Activated naive CD8-positive, alpha-beta T cell treated with anti-CD3 and anti-CD28 coated beads, Interleukin-2, amount 50 U/mL, for 16 hours (primary cell): ENCODE data around the gene FYN.

Experiments used
- DNase-seq: peaks from one replicate; pipeline ENCODE4 v3.0.0-alpha.2; 2020; ENCODE audit warnings: low read depth, low spot score

FYN gene

DNA sequence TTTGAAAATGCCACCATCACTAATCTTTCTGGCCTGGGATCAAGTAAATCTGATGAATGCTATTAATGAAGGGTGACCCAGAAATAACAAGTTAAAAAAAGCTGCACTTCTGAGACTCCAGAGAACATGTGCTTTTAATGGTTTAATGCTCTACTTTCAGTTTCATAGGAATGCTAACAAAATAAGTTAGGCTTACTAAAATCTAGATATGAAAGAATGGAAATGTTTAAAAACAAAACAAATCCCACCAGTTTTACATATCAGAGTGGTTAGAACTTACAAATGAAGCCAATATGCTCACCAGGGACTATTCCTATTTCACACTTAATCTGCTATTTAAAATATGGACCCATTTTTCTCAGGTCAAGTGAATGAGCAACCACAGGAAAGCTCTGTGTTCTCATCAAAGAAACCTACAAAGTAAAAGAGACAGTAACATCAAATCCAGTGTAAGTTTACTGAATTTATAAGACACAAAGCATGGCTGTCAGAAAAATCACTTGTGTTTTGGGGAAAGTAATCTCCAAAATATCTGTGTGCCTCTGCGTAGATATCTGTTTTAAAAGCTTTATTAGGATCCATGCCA lies 40.3 kb downstream of the FYN start:
- DNase-seq = no peak

DNA sequence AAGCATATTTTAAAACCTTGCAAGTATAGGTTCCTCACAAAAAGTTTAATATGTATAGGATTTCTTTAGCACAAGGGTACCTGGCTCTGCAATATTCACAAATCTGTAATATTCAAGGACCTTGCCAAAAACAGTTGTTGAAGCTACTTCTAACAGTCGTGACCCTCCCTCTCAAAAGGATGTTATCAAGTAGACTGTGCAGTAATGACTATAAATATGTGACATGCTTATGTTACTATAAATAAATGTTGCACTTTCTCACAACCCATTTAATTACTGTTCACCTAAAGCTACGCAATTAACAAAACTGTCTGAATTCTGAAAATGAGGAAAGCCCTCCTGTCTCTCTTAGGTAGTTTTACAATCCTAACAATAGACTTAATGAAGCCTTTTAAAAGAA lies 41.8 kb downstream of the FYN start:
- DNase-seq = no peak

DNA sequence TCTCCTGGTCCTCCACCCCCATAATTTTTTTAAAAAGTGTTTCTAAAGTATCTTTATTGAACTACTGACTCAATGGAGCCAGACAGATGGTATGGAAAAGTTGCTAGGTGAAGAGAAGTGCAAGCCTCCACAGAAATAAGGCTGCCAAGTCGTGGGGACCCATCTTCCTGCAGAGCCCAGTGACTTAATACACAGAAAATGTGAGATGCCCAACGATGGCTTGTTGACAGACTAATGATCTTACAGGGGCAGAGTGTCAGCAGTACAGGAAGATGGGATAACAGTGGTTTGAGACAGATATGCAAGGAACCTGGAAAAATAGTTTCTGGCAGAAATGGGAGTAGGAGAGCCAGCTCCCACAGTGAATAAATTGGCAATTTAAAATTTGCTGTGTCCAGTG lies 43.3 kb downstream of the FYN start:
- DNase-seq = no peak

DNA sequence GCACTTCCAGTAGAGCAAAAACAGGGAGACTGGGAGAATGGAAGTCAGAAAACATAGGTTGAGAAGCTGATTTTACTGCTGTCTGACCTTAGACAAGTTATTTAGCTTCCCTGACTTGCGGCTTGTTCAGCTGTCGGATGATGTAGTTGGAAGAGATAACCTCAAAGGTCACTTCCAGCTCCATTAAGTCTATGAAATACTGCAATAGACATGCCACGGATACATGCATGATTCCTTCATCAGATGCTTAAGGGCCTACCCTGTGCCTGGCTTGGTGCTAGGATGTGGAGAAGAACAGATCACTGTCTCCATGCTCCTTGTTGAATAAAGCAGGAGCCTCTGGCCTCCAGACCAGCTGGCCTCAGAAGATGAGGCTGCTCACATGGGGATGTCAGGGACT lies 43.7 kb downstream of the FYN start:
- no peak for DNase-seq

DNA sequence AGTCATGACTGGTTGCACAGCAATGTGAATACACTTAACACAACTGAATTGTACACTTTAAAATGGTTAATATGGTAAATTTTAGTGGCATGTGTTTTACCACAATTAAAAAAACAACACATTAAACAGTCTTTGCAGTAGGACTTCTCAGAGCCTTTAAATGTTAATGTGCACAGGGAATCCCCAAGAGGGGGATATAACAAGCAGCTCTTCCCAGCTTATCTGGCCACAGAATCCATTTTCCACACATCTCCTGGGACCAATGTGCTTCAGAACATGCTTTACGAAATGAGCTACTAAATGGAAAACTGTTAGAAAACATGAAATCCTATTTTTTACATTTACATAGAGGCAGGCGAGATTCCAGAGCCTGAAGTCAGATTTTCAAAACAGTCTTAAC lies 44.4 kb downstream of the FYN start:
- DNase-seq = no peak

DNA sequence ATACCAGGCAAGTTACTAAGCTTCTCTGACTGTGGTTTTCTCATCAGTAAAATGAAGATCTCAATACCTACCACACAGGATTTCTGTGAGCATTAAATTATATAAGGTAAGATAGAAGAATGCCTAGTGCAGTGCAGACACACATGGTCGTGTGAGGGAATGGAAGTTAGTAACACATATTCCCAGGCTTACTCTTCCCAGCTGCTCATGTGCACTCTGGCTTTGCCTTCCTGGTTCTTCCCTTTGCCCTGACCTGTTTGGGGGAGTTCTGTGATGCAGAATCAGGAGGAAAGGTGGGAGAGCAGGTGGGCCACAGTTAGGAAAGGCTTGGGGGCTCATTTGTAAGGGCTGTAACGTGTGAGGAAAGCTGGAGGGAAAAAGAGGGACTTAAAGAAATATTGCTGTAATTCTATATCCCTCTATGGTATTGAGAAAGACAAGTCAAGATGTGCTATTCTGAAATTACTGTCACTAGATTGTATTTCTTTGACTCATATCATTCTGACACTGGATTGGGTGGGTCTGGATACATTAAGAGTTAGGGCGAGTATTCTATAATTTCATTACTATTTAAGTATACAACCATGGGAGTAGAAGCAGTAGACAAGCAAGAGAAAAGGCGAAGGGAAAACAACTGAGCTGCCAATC lies 47.7 kb downstream of the FYN start:
- DNase-seq = no peak

DNA sequence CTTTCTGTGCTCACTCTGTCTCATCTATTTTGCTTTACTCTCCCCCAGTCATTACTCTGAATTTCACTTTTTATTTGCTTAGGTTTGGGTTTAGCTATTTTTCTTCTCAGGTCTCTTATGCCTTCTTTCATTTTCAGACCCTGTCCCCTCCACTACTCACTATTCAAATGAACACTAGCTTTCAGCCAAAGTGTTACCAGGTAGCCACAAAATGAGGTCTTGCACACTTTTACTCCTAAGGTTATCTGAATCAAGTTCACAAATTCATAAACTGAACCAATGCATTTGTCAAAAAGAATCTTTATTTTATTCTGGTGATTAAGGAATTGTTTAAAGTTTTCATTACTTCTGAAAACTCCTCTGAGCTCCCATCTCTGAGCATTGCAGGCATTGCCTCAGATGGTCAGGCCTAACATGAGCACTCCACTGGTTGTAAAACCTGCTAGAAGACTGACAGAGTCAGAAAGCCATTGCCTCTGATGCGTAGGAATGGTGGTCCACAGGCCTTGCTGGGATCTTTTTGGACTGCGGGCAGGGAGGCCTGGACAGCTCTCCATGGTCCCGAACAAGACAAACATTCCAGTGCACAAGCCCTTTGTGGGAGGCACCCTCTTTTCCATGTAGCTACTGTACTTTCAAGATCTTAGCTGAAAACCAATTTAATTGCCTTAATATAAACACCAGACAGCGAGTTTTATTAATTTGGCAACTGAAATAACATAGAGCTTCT lies 48.5 kb downstream of the FYN start:
- no peak for DNase-seq

DNA sequence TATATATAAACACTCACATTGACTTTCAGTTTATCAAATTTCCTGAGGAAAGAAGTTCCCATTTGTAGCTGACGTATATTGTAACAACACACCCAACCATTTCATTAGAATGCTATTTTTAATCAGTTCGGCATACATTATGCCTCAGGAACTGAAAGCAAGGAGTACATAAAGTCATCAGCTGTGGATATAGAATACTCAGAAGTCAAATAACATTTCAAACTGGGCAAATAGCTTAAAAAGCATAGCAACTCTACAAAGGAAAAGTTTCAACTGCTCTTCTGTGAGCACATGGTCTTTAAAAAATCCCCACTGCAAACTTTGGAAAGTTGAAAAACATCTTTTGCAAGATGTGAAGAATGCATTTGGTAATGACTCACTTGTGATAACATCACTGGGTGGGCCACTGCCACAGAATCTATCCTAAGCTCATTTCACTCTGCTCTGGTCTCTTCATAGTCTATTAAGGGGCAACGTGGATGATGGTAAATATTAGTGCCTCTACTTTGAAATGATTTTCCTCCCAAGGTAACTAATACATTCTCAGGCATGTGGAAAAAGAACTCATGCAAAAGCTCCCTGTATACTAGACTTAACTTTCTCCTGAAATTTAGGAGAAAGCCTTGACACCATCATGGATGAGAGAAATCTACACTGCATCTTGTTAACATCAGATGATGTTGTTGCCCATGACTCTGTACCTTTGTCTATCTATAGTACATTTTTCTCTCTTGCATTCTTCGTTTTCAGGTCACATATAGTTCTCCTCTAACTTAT lies 49.2 kb downstream of the FYN start:
- no peak for DNase-seq

DNA sequence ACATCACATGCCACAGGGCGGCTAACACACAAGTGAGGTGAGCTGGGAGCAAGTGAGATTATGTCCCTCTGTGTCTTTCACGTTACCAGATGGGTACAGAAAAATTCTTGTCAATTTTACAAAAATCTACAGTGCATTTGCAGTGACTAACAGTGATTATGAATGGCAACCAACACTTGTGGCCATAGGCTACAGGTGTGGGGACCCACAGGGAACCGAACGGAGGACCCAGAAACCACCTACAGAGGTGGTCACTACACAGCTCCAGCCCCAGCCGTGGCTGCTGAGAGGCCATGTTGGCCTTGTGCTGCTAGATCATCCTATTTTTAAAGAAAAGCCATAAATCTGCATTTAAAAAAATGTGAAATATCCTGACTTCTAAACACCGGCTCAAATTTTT lies 50.2 kb downstream of the FYN start:
- DNase-seq = no peak

DNA sequence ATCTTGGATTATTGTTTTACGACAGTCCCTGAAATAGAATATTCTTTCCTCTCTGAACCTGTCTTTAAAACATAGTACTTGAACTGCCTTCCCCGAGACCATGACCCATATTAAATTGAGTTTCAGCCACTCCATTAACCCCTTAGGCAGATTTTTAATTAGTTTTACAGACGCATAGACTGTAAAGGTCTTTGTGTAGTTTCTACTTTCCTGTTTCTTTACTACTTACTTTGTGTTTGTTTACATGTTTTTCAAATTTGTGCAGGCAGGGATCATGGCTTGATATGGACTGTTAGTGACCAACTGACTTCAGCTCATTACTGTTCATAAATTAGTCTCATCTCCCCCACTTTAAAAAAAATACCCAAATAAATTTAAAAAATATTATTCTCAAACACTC lies 53.8 kb downstream of the FYN start:
- DNase-seq = no peak

DNA sequence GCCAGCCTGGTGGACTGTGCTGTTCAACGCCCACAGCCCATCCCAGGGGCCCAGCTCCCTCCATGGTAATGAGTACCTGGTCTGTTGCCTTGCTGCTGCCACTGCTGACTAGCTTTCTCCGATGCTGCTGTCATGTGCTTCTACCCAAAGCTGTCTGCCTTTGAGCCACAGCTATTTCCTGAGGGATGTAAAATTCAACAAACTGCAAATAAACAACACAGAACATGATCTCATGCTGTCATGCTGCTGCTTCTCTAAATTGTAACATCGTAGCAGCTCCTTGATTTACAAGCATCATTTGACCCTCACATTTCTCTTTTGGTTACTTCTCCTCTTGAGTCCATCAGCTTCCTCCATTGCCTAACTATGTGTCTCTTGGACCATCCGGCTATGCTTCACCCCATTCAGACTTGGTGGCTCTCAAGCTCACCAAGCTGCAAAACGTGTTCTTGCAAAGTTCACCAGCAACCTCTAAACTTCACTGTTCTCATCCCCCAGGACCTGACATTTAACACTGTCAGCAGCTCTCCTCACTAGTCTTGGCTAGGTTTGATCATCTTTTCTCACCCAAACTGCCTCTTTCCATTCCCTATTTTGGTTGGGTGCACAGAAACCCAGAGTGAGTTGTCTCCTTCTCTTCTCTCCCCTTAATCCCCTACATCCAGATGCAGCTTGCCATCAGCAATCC lies 54.6 kb downstream of the FYN start:
- DNase-seq = no peak

DNA sequence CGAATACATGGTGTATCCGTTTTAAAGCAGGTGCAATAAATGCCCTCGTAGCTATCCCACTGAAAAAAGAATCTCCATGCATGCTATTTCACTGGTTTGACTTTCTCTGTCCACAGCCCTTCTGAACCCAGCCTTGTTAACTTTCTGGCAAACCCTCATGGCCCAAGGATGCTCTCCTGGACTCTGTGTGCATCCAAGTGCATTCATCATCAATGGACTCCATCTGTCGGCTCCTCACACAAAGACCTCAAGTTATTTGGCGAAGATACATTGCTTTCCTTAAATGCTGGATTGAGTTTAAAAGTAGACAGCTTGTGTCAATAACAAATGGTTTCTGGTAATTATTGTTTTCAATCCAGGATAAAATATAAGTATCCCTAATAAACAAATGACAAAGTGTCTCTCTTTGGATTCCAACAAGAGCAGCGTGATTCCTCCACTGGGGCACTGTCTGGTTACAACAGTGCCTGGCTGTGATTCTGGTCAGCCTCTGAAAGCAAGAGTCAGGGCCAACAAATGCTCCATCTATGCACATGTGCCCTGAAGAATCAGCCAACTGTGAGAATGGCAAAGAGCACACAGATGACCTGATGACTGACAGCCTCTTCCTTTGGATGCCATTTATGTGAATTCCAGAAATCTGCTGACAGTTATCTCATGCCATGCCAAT lies 55.7 kb downstream of the FYN start:
- no peak for DNase-seq

DNA sequence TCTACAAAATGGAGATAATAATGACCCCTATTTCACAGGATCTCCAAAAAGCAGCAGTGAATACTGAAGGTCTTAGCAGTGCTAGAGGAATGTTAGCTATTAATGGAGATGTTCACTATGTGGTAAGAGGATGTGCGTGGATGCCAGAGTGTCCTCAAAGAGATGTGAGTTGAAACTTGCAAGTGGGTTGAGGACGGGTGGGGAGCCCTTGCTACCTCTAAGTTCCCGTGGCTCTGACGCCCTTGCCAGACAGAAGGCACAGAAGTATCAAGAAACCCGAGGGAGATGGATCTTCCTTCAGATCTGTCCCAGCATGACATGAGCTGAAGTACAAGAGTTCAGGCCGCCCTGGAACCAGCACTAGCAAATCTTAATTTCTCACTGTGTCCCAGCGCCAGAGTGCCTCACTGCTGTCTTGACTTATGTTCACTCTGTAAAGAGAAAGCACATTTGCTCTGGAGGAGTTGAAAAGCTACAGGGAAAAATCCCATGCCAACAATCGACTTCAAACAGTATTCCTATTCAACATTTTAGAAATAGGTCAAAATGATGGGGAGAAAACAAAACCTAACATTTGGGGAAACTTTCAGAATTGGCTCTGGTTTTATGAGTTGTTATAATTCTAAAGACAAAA lies 59.5 kb downstream of the FYN start:
- DNase-seq = no peak

DNA sequence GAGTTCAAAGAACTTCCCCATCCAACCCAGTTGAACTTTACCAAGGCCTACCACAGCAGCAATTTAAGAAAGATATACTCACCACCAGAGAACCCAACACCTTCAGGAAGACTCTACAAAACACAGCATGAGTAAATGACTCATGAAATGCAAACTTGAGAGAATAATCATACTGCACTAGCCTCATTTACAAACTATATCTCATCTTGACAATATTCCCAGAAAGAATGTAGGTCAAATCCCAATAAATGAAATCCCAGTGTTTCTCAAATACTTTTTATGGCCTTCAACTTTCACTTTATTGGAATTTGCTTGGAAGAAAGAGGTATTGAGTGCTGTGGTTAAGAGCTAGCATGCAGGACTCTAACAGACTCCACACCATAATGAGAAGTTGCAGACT lies 60.0 kb downstream of the FYN start:
- no peak for DNase-seq

DNA sequence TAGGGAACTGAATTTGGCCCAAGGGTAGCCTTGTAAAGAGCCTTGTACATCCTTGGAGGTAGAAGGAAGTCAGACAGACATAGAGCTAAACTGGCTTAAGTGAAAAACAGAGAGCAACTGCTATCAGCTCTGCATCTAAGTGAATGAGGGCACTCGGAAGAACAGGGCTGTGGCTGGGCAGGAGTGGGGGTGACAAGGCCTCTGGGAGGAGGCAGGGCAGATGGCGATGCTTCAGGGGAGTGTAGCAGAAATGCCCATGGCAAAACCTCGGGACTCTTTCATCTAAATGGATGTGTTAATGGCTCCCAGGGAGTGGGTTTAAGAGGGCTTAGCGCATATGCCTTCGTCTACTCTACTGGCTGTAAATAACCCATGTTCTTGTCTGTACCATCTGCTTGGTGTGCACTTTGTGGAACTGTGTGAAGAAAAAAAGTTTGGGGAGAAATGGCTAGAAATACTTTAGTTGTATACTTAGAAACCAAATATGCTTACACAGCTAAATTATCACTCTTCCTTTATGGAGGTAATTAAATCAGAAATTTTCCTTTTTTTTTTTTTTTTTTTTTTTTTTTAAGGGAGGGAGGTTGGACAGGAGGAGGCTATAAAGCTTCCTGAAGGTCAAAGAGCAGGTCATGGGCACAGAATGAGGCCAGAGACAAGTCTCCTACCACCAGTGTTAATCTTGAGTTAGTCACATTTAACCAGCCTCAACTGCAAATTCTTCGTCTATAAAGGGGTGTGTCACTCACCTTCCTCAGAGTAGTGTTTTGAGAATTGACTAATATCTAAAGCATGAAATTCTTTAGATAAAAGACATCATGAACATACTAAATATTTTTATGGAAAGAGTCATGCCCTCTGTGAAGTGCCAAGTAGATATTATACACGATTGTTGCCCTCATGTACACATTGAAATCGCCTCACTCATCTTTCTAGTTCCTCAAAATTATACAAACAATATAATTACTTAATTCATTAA lies 60.9 kb downstream of the FYN start:
- DNase-seq = no peak

DNA sequence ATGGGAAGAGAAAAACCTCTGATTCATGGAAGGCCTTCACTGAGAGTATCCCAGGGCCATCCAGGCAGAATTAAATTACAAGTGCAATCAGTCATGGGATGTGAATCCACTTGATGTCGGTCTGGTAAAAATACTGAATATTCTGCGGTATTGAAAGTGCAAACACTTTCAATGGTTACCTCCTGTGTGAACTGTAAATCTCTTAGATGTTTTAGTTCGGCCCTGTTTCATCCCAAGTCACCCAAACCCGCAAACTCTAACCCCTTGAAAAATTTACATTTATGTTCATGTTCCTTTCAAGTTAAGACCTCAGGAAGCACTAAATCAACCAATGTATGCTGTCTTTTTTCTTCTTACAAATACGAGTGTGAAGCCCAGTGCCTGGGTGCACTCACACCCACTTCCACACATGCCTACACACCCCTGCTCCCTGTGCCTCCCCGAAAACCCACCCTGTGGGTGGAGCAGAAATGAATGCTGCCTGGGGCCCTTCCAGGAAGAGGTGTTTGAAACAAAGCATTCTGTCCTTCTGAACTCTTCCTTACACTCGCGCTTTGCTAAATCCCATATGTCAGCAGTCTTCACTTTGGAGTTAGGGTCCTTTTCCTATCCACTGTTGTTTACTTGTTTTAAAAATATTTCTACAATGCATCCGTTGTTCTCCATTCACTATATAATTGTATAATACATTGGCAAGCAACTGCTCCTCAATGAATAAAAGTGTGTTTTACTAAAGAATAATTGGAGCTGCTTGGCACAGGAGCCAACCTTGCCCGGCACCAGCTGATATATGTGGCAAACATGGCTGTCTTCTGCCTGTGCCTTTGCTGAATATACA lies 62.7 kb downstream of the FYN start:
- DNase-seq = no peak

DNA sequence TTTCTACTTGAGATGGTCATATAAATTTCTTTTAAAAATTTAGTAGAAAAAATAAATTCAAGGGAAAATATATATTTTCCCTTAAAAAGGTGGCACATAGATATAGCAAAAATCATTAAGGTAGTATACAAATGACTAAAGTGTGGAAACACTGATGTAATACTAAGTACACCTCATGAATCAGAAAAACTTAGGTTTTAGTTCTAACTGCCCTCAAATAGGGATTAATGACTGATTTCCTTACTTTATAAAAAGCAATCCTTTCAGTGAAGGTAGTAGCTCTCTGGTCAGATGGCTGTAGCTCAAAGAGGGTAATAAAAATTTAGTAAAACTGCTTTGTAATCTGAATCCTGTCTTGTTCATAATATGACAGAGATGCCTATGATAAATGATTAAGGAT lies 63.5 kb downstream of the FYN start:
- no peak for DNase-seq

DNA sequence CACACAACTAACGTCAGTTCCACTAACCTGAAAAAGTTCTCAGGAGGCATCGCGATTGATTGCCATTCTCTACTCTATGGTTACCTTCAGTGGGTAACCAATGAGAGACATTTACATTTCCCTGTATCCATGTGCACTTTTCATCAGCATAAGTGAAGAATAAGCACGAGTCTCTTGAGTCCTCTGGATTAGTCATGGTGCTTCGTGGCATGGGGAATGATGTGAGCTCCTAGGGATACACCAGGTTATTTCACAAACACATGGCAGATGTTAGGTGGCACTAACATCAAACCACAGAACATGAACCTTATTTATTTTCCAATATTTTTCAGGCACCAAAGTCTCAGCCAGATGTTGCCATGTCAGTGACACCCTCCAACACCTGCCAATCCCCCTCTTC lies 64.0 kb downstream of the FYN start:
- no peak for DNase-seq

DNA sequence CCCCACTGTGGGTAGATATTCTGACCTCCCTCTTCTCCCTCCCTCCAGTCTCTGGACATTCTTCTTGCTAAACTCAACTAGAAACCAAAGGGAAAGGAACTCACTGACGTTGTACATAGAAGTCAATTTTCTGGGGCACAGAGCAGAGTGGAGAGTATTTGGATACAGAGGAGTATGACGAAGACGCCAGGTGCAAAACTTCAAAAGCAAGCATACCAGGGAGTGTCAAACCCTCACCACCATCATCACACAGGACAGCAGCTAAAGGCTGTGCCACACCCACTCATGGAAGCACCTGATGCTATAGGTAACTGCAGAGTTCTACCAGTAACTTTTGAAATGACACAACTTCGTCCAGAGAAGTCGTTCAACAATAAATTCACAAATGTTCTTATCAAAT lies 64.8 kb downstream of the FYN start:
- DNase-seq = no peak
